Measurements from ENCODE around the gene STARD10.

- TF ChIP-seq CTCF (IDR thresholded peaks at IDR 0.05; ENCODE audit: low read depth, low read length) (no peak), EZH2phosphoT487 (IDR thresholded peaks at IDR 0.05; ENCODE audit: low read depth) (no peak)
Observed at GRCh38 chr11:72719144-72719543, 74.7 kb downstream of the STARD10 start.
